OCI-LY1 (cell line): ENCODE measurements around the gene TDRD10.
A peak's percentile ranks its signal among the peaks of the same experiment; 100 is the strongest.

Experiments
- H2AFZ ChIP-seq: fragments of 200-600 bp; sonication (generic), shearing (Covaris generic); 2 replicates; pipeline ENCODE4 v1.6.0; 2014; ENCODE audit warnings: antibody characterized with exemption, mild to moderate bottlenecking, low read length
- H3F3A ChIP-seq: fragments of 200-600 bp; sonication (generic), shearing (Covaris generic); 2 replicates; pipeline ENCODE4 v1.6.0; 2014; ENCODE audit warnings: mild to moderate bottlenecking, antibody characterized with exemption, low read length, moderate library complexity; ENCODE audit not compliant: insufficient read depth
- H3K27ac ChIP-seq: fragments of 200-600 bp; sonication (generic); 2 replicates; pipeline ENCODE4 v1.5.1; 2014; ENCODE audit warnings: low read length, mixed run types, mild to moderate bottlenecking, low read depth; ENCODE audit not compliant: poor library complexity, severe bottlenecking
- H3K27me3 ChIP-seq: fragments of 200-600 bp; sonication (generic); 2 replicates; pipeline ENCODE4 v1.6.0; 2014; ENCODE audit warnings: antibody characterized with exemption, mild to moderate bottlenecking, low read length, moderate library complexity; ENCODE audit not compliant: insufficient read depth
- H3K36me3 ChIP-seq: fragments of 200-600 bp; sonication (generic); 2 replicates; pipeline ENCODE4 v1.6.1; 2014; ENCODE audit warnings: mild to moderate bottlenecking, antibody characterized with exemption, low read length, moderate library complexity, mixed read lengths; ENCODE audit not compliant: insufficient read depth
- H3K4me1 ChIP-seq: fragments of 200-600 bp; sonication (generic); 2 replicates; pipeline ENCODE4 v1.5.1; 2014; ENCODE audit warnings: mild to moderate bottlenecking, low read length, moderate library complexity; ENCODE audit not compliant: insufficient read depth, severe bottlenecking
- H3K4me2 ChIP-seq: fragments of 200-600 bp; sonication (generic), shearing (Covaris generic); 2 replicates; pipeline ENCODE4 v1.6.1; 2014; ENCODE audit warnings: low read length
- H3K4me3 ChIP-seq: fragments of 200-600 bp; sonication (generic); 2 replicates; pipeline ENCODE4 v1.5.1; 2014; ENCODE audit warnings: low read length, low read depth, mild to moderate bottlenecking, mixed read lengths; ENCODE audit not compliant: poor library complexity, severe bottlenecking
- H3K79me2 ChIP-seq: fragments of 200-600 bp; shearing (Covaris generic); 2 replicates; pipeline ENCODE4 v1.6.1; 2016; ENCODE audit warnings: mixed run types, low read length, mixed read lengths; ENCODE audit not compliant: insufficient read depth
- H3K9ac ChIP-seq: fragments of 200-600 bp; sonication (generic), shearing (Covaris generic); 2 replicates; pipeline ENCODE4 v1.6.1; 2014; ENCODE audit warnings: mild to moderate bottlenecking, low read length, mixed read lengths
- H3K9me2 ChIP-seq: fragments of 200-600 bp; sonication (generic), shearing (Covaris generic); 2 replicates; pipeline ENCODE4 v1.6.1; 2014; ENCODE audit warnings: low read depth, mild to moderate bottlenecking, low read length, mixed read lengths
- H3K9me3 ChIP-seq: fragments of 200-600 bp; shearing (Covaris generic); 2 replicates; pipeline ENCODE4 v1.6.1; 2014; ENCODE audit warnings: low read length, mixed read lengths
- H4K20me1 ChIP-seq: fragments of 200-600 bp; sonication (generic), shearing (Covaris generic); 2 replicates; pipeline ENCODE4 v1.6.0; 2016; ENCODE audit warnings: mild to moderate bottlenecking, low read length; ENCODE audit not compliant: insufficient read depth
- CTCF ChIP-seq: fragments of 200-600 bp; sonication (generic), shearing (Covaris generic); IDR thresholded peaks from 2 replicates; pipeline ENCODE4 v1.5.1; 2017; ENCODE audit warnings: mild to moderate bottlenecking, antibody characterized with exemption, low read length, moderate library complexity, mixed read lengths
- EZH2 ChIP-seq: fragments of 200-600 bp; sonication (generic), shearing (Covaris generic); IDR thresholded peaks from 2 replicates; pipeline ENCODE4 v1.8.0; 2017; ENCODE audit warnings: borderline replicate concordance, mixed run types, mild to moderate bottlenecking, antibody characterized with exemption, low read length, moderate library complexity, mixed read lengths

TDRD10 gene

DNA sequence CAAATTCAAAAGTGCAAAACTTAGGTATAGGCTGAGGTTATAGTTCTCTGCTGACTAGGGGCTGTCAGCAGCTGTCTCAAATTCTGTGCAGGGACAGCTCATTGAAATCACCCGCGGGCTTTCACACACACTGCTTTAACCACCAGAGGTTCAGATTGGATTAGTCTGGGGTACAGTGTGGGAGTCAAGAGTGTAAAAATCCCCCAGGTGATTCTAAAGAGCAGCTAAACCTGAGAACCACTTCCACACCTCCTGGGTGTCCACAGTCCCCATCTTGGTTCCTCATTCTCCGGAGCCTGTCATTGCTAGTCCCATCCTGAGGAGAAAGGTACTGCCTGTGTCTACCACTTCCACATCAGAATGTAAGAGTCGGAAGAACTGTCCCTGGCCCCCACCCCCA lies 9.9 kb upstream of the TDRD10 start:
- H3K4me1 ChIP-seq = peaks cover 63% of the 10 kb centered on the region
- H4K20me1 ChIP-seq = no peaks in the 10 kb centered on the region
- H3K9ac ChIP-seq = no peak overlapping the region
- H3F3A ChIP-seq = no peaks in the 10 kb centered on the region
- H3K4me2 ChIP-seq = peak overlapping the region; percentile 5; the same call in 1 of the 2 replicates
- H3K36me3 ChIP-seq = no peaks in the 10 kb centered on the region
- no peaks in the 10 kb centered on the region for H3K9me2 ChIP-seq
- H3K79me2 ChIP-seq = no peaks in the 10 kb centered on the region
- H3K4me3 ChIP-seq = no peak overlapping the region
- no peak for TF ChIP-seq EZH2
- TF ChIP-seq CTCF = no peak
- no peak overlapping the region for H2AFZ ChIP-seq
- H3K9me3 ChIP-seq = no peaks in the 10 kb centered on the region
- H3K27me3 ChIP-seq = peaks cover 4% of the 10 kb centered on the region; the same call in 1 of the 2 replicates
- no peak overlapping the region for H3K27ac ChIP-seq

DNA sequence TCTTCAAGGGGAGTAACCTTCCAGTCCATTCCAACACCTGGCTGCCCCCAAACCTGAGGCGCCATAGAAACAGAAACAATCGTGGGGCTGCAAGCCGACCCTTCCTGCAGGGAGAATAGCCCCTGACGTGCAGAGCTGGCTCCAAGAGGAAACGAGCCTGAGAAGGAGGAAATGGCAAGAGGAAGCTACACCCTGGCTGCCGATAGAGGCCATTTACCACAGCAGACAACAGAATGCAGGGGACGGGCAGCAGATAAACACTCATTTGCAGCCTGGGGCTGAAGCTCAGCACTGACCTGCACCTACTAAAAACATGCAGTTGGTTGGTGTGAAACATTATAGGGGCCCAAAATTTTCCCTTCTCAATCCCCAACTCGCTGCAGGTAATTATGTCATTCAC lies 8.7 kb upstream of the TDRD10 start:
- Histone ChIP-seq H2AFZ (no peak overlapping the region), H3K27ac (peak overlapping the region; percentile 60), H3K36me3 (no peaks in the 10 kb centered on the region), H3F3A (no peaks in the 10 kb centered on the region), H3K9ac (peak overlapping the region; percentile 16; the same call in 1 of the 2 replicates), H3K79me2 (no peaks in the 10 kb centered on the region), H3K9me2 (no peaks in the 10 kb centered on the region), H3K4me1 (peaks cover 65% of the 10 kb centered on the region), H3K4me3 (no peak overlapping the region), H3K27me3 (peaks cover 4% of the 10 kb centered on the region; the same call in 1 of the 2 replicates), H3K4me2 (peak overlapping the region; percentile 40), H3K9me3 (no peaks in the 10 kb centered on the region), H4K20me1 (no peaks in the 10 kb centered on the region)
- TF ChIP-seq CTCF (no peak), EZH2 (no peak)

DNA sequence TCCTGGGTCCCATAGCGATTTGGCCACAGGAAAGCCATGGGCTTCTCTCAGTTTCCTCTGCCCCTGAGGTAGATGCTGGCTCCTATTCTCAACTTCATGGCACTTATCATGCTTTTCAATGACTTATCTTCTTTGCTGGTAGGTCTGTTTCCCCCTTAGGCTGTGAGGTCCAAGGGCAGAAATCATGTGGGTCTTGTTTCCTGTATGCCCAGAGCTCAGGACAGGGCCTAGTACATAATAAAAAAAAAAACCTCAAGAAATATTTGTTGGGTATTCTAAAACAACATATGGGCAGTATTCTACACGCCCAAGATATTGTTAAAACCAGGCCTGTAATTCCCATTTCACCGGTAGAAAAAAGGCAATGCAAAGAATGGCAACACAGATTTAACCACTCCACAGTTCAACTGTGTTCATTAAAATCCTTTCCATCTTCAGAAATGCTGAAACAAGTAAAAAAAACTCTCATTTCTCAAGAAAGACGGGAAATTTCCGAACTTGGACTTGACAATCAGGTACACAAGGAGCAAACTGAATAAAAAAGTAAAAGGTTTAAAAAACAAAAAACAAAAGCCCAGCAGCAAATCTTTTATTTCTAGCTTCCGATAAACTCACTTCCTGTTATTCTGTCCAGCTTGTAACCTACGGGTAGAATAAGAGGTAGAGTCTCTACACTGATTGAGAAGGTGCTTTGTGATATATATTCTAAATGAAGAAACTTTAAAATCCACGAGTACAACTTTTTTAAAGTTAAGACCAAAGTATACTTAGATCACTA lies 6.3 kb upstream of the TDRD10 start:
- 0 out of 2 replicates have a peak overlapping the region, but pooled peaks have one; percentile 1 for H2AFZ ChIP-seq
- no peaks in the 10 kb centered on the region for H4K20me1 ChIP-seq
- H3K4me2 ChIP-seq = peak overlapping the region; percentile 21; the same call in 1 of the 2 replicates
- H3K27ac ChIP-seq = peak overlapping the region; percentile 72
- H3K9ac ChIP-seq = no peak overlapping the region; the same call in 1 of the 2 replicates
- H3K27me3 ChIP-seq = peaks cover 13% of the 10 kb centered on the region
- H3K9me3 ChIP-seq = no peaks in the 10 kb centered on the region
- H3K4me1 ChIP-seq = peaks cover 60% of the 10 kb centered on the region
- H3K4me3 ChIP-seq = no peak overlapping the region
- H3K9me2 ChIP-seq = no peaks in the 10 kb centered on the region
- no peak for TF ChIP-seq EZH2
- no peak for TF ChIP-seq CTCF
- no peaks in the 10 kb centered on the region for H3F3A ChIP-seq
- H3K36me3 ChIP-seq = no peaks in the 10 kb centered on the region
- no peaks in the 10 kb centered on the region for H3K79me2 ChIP-seq
